Transverse colon (tissue), 4 donors: Measurements from ENCODE around the gene BMP6. TPM values are rescaled to one million over a fixed set of nuclear protein-coding genes. Genes with fewer than 3 reads are reported as not detected.

ENCODE experiments used
- DNase-seq: peaks from one replicate; pipeline ENCODE4 v3.0.0-alpha.2; 2019
- H3K27ac ChIP-seq, 4 donors: fragments of 200-600 bp; sonication (generic); 2 replicates each; pipeline ENCODE4 v1.5.1; 2016 to 2018; ENCODE audit warnings: inconsistent platforms in 4 of 4
- H3K27me3 ChIP-seq: fragments of 200-600 bp; sonication (generic); 2 replicates; pipeline ENCODE4 v1.5.1; 2017; ENCODE audit warnings: inconsistent platforms
- H3K36me3 ChIP-seq, 4 donors: fragments of 200-600 bp; sonication (generic); 2 replicates each; pipeline ENCODE4 v1.5.1; 2017 to 2019; ENCODE audit warnings: inconsistent platforms in 4 of 4
- H3K4me1 ChIP-seq, 4 donors: fragments of 200-600 bp; sonication (generic); 2 replicates each; pipeline ENCODE4 v1.5.1; 2017 to 2020; ENCODE audit warnings: inconsistent platforms in 4 of 4
- H3K4me3 ChIP-seq, 4 donors: fragments of 200-600 bp; sonication (generic); 1 replicate in 1 of 4; 2 replicates in 3 of 4; pipeline versions ENCODE4 v1.5.1 to v1.6.1; 2017 to 2019; ENCODE audit warnings: inconsistent platforms in 4 of 4
- H3K9me3 ChIP-seq, 2 donors: fragments of 200-600 bp; sonication (generic); 2 replicates each; pipeline ENCODE4 v1.5.1; 2017 to 2019; ENCODE audit warnings: inconsistent platforms in 2 of 2
- CTCF ChIP-seq, 5 experiments: fragments of 200-600 bp in 3 of 5; fragments of 450-650 bp in 2 of 5; sonication (generic) in 3 of 5; IDR thresholded peaks; 1 replicate in 2 of 5; 2 replicates in 3 of 5; pipeline ENCODE4 v1.5.1; 2016 to 2017; ENCODE audit warnings: antibody characterized with exemption in 5 of 5, inconsistent platforms in 3 of 5, mild to moderate bottlenecking in 2 of 5, moderate library complexity in 1 of 5
- EP300 ChIP-seq: sonication (generic); formaldehyde crosslinking; IDR thresholded peaks from one replicate; pipeline ENCODE4 v1.6.1; 2017; ENCODE audit warnings: antibody characterized with exemption, low read depth
- POLR2A ChIP-seq: fragments of 450-650 bp; IDR thresholded peaks from one replicate; pipeline ENCODE4 v1.6.1; 2016; ENCODE audit warnings: antibody characterized with exemption, mild to moderate bottlenecking, moderate library complexity
- POLR2AphosphoS5 ChIP-seq, 3 donors: sonication (generic); formaldehyde crosslinking; IDR thresholded peaks; one replicate each; pipeline ENCODE4 v1.6.1; 2016; ENCODE audit warnings: antibody characterized with exemption in 3 of 3
- WGBS, 2 donors: methylation state at CpG; one replicate each; pipeline ENCODE4 v1.1.5; 2018; ENCODE audit warnings: low coverage in 1 of 2; 5-methylcytosine and 5-hydroxymethylcytosine counted together
- in situ Hi-C, 4 donors: fragments of 200-750 bp; cut with MboI; loops; one replicate each; pipeline versions ENCODE4 v1.15.0 to v1.15.1; 2017; ENCODE audit warnings: low sequenced_read_pairs in 3 of 4, low pct_ligation_motif_present in 1 of 4, low pct_unique_long_range_greater_than_20kb in 1 of 4
- intact Hi-C: fragments of 100-400 bp; cut with DNase I; formaldehyde crosslinking; loops from one replicate; pipeline ENCODE4 v1.15.1; 2023; ENCODE audit warnings: low total_unique reads
- total RNA-seq, 4 donors: library from RNA; depleted of rRNA; stranded (reverse); fragments of >200 nt; gene quantifications; one replicate each; pipeline ENCODE4 v1.1.0, GENCODE V29; 2016

Gene BMP6
- total RNA-seq, 4 donors from 2014 or later, result 1.1 to 12.7 (median 6.7) TPM

- 92 to 94% methylated on average over 2 to 4 of the region's 4 CpGs for WGBS, 2 donors
Measured at GRCh38 chr6:7918403-7918802, 192.5 kb downstream of the BMP6 start.

GRCh38 chr6:7919871-7920270 is 194.0 kb downstream of the BMP6 start:
- DNase-seq, result no peak
- TF ChIP-seq EP300 (no peak), CTCF (IDR thresholded peaks at IDR 0.05) (no peak), POLR2AphosphoS5 (IDR thresholded peaks at IDR 0.05) (no peak), POLR2A (no peak)
- H3K27me3 ChIP-seq, result no peaks in the 10 kb centered on the region
- H3K36me3 ChIP-seq, result no peaks in the 10 kb centered on the region
- WGBS, 2 donors, result 62 to 76% methylated on average over 8 of the region's 8 CpGs
- H3K27ac ChIP-seq, result no peak overlapping the region
- in situ Hi-C loops (no loop called here), intact Hi-C loops (no loop called here)
- H3K9me3 ChIP-seq, result no peaks in the 10 kb centered on the region
- H3K4me3 ChIP-seq, result no peak overlapping the region
- no peaks in the 10 kb centered on the region for H3K4me1 ChIP-seq

More at GRCh38 chr6:7918403-7918802, 192.5 kb downstream of the BMP6 start:
- H3K27ac ChIP-seq, result peak overlapping the region in 2 of 4 donors; percentile 7 to 58
- H3K4me3 ChIP-seq, result no peak overlapping the region
- H3K36me3 ChIP-seq, result no peaks in the 10 kb centered on the region
- TF ChIP-seq POLR2AphosphoS5 (IDR thresholded peaks at IDR 0.05) (no peak), CTCF (IDR thresholded peaks at IDR 0.05) (no peak), EP300 (no peak), POLR2A (no peak)
- H3K4me1 ChIP-seq, result no peaks in the 10 kb centered on the region
- H3K9me3 ChIP-seq, result no peaks in the 10 kb centered on the region
- no peaks in the 10 kb centered on the region for H3K27me3 ChIP-seq
- DNase-seq, result no peak
- in situ Hi-C loops (no loop called here), intact Hi-C loops (no loop called here)

- Histone ChIP-seq H3K4me3 (no peak overlapping the region), H3K9me3 (no peaks in the 10 kb centered on the region), H3K27me3 (no peaks in the 10 kb centered on the region), H3K27ac (no peak overlapping the region), H3K4me1 (no peaks in the 10 kb centered on the region), H3K36me3 (no peaks in the 10 kb centered on the region)
- no peak for TF ChIP-seq POLR2A
- no peak for TF ChIP-seq CTCF (IDR thresholded peaks at IDR 0.05)
- TF ChIP-seq EP300, result no peak
- TF ChIP-seq POLR2AphosphoS5 (IDR thresholded peaks at IDR 0.05), result no peak
- intact Hi-C loops (no loop called here), in situ Hi-C loops (no loop called here)
- DNase-seq, result no peak
- 70% methylated on average over 2 of the region's 2 CpGs; no CpG with 5 or more reads in 1 of the 2 donors for WGBS, 2 donors
Measured at GRCh38 chr6:7920425-7920824, 194.5 kb downstream of the BMP6 start.

- no peak overlapping the region for H3K4me3 ChIP-seq
- WGBS, 2 donors, result 67 to 82% methylated on average over 4 of the region's 4 CpGs
- H3K9me3 ChIP-seq, result no peaks in the 10 kb centered on the region
- DNase-seq, result no peak
- no peaks in the 10 kb centered on the region for H3K36me3 ChIP-seq
- in situ Hi-C loops (no loop called here), intact Hi-C loops (no loop called here)
- TF ChIP-seq CTCF (IDR thresholded peaks at IDR 0.05), result no peak
- H3K27me3 ChIP-seq, result no peaks in the 10 kb centered on the region
- no peaks in the 10 kb centered on the region for H3K4me1 ChIP-seq
- H3K27ac ChIP-seq, result no peak overlapping the region
Measured at GRCh38 chr6:7921046-7921445, 195.1 kb downstream of the BMP6 start.
